GM19438 (cell line): ENCODE measurements around the gene TNFAIP3.
"Not testable (repeated sequence)": the region's sequence is repeated elsewhere in the genome, so short reads cannot be mapped to it uniquely, and the experiment has no call there.

Source experiments
- ATAC-seq: cut with Tn5 transposase; IDR thresholded peaks from one replicate; pipeline ENCODE4 v1.9.1; 2021; ENCODE audit warnings: low read depth; ENCODE audit not compliant: unreplicated experiment

Gene TNFAIP3

DNA sequence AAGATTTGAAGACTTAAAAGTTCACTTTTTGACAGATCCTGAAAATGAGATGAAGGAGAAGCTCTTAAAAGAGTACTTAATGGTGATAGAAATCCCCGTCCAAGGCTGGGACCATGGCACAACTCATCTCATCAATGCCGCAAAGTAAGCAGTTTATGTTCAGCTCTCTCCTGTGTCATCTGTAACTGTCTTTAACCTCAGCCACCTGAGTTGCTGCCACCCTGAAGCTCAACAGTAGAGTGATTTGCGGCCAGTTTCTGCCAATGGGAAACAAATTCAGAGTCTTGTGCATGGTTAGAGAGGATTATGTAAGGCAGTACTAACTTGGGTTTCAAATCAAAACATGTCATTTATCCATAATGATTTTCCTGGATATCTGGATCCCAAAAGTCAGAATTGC, 10.1 kb downstream of the TNFAIP3 start:
- no peak for ATAC-seq

DNA sequence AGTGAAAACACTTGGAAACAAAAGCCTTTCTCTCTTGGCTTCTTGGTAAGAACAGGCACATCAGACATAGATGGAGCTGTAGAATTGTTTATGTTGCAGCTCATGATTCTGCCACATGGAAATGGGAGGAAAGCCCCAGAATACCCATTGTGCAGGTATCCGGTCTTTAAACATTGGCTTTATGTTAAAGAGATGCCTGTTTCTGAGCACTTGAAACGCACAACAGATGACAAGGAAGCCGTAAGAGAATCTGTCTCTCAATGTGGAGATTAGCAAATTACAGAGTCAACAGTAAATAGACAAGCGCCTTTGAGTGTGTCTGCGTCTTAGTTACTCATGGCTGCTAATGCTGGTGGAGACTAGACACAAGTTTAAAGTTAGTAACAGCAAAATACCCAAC, 10.5 kb downstream of the TNFAIP3 start:
- no peak for ATAC-seq

- ATAC-seq: no peak
These were observed 11.0 kb downstream of the TNFAIP3 start for GRCh38 chr6:137878029-137878428.

DNA sequence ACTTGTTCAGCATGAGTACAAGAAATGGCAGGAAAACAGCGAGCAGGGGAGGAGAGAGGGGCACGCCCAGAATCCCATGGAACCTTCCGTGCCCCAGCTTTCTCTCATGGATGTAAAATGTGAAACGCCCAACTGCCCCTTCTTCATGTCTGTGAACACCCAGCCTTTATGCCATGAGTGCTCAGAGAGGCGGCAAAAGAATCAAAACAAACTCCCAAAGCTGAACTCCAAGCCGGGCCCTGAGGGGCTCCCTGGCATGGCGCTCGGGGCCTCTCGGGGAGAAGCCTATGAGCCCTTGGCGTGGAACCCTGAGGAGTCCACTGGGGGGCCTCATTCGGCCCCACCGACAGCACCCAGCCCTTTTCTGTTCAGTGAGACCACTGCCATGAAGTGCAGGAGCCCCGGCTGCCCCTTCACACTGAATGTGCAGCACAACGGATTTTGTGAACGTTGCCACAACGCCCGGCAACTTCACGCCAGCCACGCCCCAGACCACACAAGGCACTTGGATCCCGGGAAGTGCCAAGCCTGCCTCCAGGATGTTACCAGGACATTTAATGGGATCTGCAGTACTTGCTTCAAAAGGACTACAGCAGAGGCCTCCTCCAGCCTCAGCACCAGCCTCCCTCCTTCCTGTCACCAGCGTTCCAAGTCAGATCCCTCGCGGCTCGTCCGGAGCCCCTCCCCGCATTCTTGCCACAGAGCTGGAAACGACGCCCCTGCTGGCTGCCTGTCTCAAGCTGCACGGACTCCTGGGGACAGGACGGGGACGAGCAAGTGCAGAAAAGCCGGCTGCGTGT, 11.6 kb downstream of the TNFAIP3 start:
- ATAC-seq: no peak

- no peak for ATAC-seq
These were observed 12.2 kb downstream of the TNFAIP3 start for GRCh38 chr6:137879299-137879698.

GRCh38 chr6:137879885-137880745, 13.1 kb downstream of the TNFAIP3 start:
- ATAC-seq: no peak

- ATAC-seq: no peak
These were observed 13.9 kb downstream of the TNFAIP3 start for GRCh38 chr6:137880746-137881521.

- no peak for ATAC-seq
These were observed 14.4 kb downstream of the TNFAIP3 start for GRCh38 chr6:137881522-137881886.

GRCh38 chr6:137882225-137882961, 15.3 kb downstream of the TNFAIP3 start:
- ATAC-seq: no peak

- ATAC-seq: no peak
These were observed 16.5 kb downstream of the TNFAIP3 start for GRCh38 chr6:137883400-137884148.

DNA sequence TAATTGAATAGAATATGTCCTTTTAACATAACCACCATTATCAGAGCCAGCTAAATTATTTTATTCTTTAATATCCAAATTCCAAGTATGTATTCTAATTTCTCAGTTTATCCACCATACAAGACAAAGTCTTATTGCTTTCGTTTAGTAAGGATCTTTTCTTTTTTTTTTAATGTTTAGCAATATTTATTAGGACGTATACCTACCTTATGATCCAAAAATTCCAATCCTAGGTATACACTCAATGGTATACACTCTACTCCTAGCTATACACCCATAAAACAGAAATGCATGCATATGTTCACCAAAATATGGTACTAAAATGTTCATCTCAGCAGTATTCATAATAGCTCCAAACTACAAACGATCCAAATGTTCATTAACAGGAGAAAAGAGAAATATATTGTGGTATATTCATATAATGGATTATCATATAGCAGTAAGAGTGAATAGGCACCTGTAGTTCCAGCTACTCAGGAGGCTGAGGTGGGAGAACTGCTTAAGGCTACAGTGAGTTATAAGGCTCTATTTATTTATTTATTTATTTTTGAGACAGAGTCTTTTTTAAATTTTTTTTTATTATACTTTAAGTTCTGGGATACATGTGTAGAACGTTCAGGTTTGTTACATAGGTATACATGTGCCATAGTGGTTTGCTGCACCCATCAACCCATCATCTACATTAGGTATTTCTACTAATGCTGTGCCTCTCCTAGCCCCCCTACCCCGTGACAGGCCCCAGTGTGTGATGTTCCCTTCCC, 17.3 kb downstream of the TNFAIP3 start:
- no peak for ATAC-seq

DNA sequence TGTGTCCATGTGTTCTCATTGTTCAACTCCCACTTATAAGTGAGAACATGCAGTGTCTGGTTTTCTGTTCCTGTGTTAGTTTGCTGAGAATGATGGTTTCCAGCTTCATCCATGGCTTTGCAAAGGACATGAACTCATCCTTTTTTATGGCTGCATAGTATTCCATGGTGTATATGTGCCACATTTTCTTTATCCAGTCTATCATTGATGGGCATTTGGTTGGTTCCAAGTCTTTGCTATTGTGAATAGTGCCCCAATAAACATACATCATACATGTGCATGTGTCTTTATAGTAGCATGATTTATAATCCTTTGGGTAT, 17.8 kb downstream of the TNFAIP3 start:
- not testable (repeated sequence) for ATAC-seq

DNA sequence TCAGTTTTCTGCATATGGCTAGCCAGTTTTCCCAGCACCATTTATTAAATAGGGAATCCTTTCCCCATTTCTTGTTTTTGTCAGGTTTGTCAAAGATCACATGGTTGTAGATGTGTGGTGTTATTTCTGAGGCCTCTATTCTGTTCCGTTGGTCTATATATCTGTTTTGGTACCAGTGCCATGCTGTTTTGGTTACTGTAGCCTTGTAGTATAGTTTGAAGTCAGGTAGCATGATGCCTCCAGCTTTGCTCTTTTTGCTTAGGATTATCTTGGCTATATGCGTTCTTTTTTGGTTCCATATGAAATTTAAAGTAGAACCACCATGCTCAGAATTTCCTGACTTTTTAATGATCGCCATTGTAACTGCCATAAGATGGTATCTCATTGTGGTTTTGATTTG, 19.2 kb downstream of the TNFAIP3 start:
- ATAC-seq: not testable (repeated sequence)

DNA sequence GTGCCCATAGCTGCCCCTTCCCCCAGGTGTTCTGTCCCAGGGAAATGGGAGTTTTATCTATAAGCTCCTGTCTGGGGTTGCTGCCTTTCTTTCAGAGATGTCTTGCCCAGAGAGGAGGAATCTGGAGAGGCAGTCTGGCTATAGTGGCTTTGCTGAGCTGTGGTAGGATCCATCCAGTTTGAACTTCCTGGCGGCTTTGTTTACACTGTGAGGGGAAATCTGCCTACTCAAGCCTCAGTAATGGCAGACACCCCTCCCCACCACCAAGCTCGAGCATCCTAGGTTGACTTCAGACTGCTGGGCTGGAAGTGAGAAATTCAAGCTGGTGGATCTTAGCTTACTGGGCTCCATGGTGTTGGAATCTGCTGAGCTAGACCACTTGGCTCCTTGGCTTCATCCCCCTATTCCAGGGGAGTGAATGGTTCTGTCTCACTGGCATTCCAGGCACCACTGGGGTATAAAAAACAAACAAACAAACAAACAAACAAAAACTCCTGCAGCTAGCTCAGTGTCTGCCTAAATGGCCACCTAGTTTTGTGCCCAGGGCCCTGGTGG, 24.0 kb downstream of the TNFAIP3 start:
- no peak for ATAC-seq

DNA sequence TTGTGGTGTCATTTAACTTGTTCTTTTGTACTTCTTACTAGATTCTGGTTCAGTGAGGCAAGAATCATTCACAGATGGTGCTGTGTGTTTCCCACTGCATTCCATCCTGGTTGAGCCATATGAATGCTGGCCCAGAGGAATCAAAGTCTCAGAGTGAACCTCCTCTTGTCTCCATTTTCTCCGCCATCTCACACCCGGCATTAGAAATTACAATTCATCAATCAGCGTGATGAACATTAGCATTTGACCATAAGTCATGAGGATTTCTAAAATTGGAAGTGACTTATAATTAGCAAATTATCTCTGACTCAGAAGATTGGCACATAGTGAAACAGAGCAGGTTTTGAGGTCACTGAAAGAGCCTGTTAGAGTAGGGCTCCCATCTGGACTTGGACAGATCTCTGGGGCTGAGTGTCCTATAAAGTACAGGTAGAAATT, 25.2 kb downstream of the TNFAIP3 start:
- no peak for ATAC-seq

GRCh38 chr6:137893181-137893580, 26.1 kb downstream of the TNFAIP3 start:
- no peak for ATAC-seq

- no peak for ATAC-seq
These were observed 26.7 kb downstream of the TNFAIP3 start for GRCh38 chr6:137893726-137894125.

- not testable (repeated sequence) for ATAC-seq
These were observed 27.3 kb downstream of the TNFAIP3 start for GRCh38 chr6:137894378-137894777.
